LoVo (cell line): ENCODE measurements around the gene STK10.

Experiments used
- DNase-seq: peaks from one replicate; pipeline ENCODE4 v3.0.0-alpha.2; 2016; ENCODE audit warnings: low spot score

STK10 gene

DNA sequence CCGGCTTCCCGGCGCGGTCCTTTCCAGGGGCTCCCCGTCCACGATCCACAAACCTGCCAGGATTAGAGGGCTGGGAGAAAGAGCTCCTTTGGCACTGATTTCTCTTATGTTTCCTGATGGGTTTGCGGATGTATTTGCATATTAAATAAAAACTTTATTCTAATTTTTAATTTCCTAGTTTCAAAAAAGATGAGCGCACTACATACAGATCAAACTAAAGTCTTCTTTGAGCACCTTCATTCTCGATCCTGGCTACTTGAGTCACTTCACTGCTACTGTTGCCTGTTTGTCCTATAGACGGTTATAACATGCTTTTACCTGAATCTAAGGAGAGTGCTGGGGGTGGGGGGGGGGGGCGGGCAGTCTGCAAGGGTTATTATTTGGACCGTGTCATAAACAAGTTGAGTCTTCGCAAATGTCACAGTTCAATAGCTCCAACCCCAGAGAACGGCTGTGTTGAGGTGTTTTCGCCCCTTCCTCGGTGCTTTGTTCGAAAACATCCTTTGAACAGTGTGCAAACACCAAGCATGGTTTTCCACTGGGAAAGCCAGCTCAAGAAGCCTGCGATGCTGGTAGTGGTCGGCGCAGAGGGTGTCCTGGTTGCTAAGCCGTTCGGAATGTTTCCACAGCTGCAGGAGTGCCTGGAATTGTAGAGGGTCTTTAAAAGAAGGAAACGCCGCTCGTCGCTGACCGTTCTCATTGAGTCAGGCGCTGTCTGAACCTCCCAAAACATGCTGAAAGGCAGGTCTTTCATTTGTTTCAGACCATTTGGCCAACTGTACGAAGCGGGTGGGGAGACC, 1.1 kb upstream of the STK10 start:
- DNase-seq = no peak

DNA sequence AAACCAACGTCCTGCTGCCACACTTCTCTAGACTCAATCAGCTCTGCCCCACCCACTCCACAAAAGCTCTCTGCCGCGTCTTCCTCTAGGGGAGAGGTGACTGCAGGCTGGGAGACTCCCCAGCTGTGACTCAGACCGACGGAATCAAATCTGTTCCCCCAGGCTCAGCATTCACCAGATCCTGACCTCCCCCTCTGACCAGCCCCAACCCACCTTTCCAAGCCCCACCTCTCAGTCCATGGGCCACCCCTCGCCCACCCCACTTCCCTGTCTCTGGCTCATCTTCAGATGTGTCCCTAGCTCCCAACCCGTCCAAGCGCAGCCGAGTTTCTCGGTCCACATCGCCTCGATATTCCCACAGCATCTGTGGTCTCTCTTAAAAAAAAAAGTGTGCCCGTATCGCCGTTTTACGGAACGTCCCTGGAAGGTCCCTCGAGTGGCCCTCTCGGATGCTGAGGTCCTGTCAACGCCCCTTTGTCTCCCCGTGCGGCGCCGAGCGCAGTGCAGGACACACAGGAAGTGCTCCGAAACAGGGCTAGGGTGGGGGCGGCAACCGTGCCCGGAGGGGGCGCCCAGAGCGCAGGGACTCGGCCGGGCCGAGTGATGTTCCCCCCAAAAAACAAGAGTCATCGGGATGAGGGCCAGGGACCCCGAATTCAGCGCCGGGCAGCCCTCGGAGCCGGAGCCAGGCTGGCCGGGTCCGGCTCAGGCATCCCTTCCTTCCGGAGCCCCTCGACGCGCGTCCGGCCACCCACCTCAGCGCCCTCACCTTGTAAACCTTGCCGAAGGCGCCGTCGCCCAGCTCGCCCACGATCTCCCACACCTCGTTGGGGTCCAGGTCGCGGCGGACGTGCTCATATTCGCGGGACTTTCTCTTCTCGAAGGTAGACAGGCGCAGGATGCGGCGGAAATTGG, 649 bp downstream of the STK10 start:
- DNase-seq = peak; percentile 76

DNA sequence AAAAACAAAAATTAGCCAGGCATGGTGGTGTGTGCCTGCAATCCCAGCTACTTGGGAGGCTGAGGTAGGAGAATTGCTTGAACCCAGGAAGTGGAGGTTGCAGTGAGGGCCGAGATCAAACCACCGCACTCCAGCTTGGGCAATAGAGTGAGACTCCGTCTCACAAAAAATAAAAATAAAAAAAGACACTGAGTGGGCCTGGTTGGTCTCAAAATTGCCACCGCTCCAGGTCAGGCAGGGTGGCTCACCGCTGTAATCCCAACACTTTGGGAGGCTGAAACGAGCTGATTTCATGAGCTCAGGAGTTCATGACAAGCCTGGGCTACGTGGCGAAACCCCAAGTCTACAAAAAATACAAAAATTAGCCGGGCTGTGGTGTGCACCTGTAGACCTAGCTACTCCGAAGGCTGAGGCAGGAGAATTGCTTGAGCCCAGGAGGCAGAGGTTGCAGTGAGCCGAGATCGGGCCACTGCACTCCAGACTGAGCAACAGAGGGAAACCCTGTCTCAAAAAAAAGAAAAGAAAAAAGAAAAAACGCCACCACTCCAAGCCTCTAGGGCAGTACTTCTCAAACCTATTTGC, 1.8 kb downstream of the STK10 start:
- no peak for DNase-seq

DNA sequence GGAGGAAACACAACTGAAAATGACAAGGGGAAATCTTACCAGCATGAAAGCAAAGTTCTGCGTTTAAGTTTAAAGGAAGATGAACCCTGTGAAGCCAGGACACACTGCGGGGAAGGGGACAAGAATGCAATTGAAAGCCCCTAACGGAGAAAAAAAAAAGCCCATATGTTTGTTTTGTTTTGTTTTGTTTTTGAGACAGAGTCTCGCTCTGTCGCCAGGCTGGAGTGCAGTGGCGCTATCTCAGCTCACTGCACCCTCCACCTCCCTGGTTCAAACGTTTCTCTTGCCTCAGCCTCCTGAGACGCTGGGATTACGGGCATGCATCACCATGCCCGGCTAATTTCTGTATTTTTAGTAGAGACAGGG, 2.9 kb downstream of the STK10 start:
- no peak for DNase-seq

GRCh38 chr5:172183881-172184280, 4.1 kb downstream of the STK10 start:
- no peak for DNase-seq

- DNase-seq = no peak
These were observed 5.7 kb downstream of the STK10 start for GRCh38 chr5:172182291-172182690.

DNA sequence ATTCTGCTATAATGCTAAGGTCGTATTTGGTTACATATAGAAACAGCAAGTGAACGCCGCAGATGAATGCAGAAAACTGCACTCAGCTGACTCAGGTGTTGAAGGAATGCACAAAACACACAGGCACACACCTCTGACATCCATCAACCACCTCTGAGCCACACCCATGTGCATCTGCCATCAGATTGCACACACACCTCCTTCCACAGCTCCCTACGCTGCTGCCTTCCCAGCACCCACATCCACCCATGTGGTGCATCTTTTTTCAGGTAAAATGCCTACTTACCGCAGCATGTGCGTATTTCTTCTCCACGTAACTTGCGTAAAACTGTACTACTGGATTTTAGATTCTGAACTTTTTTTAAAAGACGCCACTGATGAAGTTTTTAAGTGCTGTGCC, 7.1 kb downstream of the STK10 start:
- no peak for DNase-seq

DNA sequence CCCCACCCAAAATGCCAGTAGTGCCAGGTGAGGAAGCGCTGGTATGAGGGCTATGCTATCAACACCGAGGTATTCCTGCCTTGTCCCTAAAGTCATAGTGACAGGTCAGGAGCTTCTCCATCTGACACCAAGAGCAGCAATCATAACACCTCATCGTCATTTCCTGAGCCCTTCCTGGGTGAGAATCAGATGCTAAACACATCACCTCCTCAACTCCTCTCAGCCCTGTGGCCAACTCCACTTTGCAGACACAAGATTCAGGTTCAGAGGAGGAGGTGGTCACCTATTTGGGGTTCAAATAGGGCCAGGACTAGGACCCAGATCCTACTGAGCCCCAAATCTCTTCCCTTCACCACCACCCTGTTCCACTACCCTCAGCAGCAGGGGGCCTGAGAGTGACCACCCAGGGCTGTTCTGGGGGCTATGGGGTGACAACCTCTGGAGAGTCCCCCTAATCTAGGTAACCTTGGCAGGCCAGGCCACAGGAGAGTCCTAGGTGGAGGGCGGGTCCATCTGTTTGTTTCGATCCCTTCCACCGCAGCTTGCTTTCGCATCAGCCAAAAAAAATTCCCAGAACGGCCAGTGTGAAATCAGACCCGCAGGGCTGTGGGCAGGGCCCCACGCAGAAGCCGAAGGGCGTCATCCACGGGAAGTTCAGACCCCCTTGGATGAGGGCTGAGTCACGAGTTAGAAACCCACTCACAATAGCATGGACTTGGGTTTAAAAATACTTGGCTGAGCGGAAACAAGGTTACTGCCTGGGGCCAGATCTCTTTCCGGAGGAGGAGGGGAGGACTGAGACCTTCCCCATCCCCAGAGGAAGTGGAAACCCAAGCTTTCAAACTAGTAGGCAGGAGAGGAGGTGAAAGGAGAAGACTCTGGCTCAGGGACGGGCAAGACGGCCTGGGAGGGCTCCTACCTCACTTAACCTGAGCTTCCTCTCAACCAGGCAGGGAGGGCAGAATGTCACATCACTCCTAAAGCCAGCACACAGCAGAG, 8.7 kb downstream of the STK10 start:
- no peak for DNase-seq

GRCh38 chr5:172178301-172178987, 9.6 kb downstream of the STK10 start:
- no peak for DNase-seq

- DNase-seq = no peak
These were observed 10.8 kb downstream of the STK10 start for GRCh38 chr5:172177176-172177575.

DNA sequence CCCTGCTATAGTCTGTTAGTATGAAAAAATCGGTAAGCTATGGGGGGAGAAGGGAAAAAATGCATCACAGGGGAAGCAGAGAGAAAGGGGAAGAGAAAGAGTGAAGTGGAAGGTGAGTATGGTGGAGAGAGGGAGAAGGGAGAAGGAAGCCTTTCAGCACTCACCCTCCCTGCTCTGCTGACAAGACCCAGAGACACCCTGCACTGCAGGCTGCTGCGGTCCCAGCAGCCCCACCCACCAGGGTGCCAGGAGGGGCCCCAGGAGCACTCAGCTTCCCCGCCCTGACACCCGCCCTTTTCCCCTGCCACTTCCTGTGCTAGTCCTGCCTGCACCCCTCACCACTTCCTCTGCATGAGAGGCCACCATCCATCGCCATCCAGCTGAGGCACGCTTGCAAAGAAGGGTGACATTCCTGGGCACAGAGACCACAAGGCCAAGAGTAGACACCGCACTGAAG, 12.7 kb downstream of the STK10 start:
- no peak for DNase-seq

DNA sequence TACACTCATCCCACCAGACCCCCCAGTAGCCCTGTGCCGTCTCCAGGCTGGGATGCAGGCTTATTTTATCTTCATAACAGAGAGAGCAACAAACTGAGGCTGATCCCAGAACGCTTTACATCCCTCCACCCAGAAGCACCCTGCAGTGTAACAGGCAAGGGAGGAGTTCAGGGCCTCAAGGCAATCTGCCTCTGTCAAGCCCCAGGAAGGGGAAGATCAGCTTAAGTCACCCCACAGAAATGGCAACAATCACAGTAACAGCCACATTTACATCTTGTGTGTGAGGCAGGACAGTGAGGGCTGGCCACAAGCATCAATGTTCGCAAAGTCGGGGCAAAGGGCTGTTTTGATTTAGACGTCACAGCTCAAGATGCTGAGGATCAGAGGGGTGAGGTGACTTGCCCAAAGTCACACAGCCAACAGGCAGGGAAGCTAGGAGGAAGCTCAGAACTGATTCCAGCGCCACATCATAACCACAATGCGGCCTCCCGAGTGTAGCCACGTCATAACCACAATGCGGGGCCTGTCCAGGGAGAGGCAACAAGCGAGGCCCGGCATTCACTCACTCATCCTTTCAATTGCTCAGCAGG, 14.4 kb downstream of the STK10 start:
- DNase-seq = no peak

DNA sequence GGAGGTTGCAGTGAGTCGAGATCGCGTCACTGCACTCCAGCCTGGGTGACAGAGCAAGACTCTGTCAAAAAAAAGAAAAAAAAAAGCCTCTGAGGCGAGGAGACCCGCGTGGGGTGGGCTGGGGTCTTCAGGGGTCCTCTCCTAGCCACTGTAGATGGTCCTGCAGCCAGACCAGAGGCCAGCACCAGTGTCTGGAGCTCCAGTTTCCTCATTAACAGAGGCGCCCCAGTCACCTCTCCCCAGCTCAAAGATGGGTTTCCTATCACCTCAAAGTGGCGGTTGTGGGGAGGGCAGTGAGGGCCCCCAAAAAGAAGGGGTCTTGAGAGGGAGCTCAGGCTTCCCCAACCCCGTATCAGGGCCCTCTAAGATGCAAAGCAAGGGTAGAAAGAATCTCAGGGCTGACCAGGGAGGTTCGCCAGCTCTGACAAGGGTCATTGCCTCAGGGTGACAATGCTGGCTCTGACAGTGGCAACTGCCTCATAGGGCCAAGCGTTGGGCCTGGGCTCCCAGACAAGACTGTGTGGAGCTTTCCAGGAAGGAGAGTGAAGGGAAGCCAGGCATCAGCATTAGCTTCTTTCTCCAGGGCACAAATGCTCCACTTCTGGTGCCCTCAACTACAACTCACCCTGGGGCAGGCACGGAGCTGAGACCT, 15.0 kb downstream of the STK10 start:
- DNase-seq = no peak

- DNase-seq = no peak
These were observed 16.9 kb downstream of the STK10 start for GRCh38 chr5:172171118-172171517.

DNA sequence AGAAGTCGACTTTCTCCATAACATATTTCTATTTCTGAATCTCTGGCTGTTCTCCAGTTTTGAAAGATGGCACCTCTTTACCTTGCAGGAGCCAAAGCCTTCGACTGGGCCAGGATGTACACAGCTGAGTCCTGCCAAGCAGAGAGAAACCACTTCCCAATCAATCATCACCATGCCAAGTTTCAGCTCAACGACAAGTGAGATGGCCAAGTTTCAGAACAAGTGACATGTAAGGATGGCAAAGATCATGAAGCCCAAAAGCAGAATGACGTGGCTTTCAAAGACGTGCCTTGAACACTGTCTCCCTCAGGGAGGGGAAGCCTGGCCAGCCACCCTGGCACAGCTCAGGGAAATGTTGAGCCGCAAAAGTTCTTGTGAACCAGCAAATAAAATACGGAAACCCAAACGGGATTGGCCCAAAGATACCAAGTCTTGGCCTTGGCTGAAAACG, 17.7 kb downstream of the STK10 start:
- DNase-seq = no peak

DNA sequence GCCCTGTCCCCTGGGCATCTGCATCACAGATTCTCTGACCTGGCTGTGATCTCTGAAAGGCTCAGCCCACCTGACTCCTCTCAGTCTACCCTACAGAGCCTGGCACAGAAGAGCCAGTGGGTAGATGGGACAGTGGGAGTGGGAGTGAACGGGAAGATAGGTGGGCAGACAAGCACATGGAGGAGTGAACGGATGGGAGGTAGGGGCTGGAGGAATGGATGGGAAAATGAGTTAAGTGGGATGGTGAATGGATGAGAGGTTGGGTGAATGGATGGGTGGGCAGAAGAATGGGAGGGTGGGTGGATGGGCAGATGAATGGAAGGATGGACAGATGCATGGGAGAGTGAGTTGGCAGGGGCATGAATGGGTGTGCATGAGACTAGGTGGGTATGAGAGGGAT, 18.8 kb downstream of the STK10 start:
- no peak for DNase-seq

DNA sequence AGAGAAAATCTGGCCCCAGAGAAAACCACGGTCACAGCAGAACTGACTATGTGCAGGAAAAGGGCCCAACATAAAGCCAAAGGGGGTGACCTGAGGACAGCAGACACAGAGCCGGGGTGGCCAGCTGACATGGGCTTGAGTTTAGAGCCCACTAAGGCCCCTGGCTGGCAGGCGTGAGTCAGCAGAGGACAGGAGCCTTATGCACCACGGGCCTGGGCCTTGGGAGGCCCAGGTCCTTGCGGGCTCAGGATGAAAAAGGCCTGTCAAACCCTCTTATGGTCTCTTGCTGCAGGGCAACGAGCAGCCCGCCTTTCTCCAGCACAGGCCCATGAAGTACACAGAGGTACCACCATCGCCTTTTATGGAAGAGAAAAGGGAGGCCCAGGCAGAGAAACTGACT, 19.7 kb downstream of the STK10 start:
- DNase-seq = no peak

DNA sequence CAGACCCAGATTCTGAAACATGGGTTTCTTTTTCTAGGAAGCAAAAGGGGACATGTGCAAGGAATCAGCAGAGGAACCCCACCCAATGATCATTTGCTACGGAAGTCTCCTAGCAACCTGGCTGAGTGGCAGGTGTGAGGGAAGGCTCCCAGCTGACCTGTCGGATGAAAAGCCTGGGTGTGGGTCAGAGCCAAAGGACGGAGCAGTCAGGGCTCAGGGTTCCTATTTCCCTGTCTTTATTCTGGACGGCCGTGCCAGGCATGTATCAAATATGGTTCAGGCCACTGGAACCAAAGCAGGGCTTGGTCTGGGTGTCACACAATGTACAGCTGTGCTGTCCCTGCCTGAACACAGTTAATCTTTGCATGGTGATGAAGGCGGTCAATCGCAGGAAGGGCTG, 20.1 kb downstream of the STK10 start:
- no peak for DNase-seq

- DNase-seq = no peak
These were observed 21.8 kb downstream of the STK10 start for GRCh38 chr5:172166030-172166826.
